GM11168 (cell line): ENCODE data around the gene DECR2.

Source experiments
- in situ Hi-C: fragments of 300-500 bp; cut with MboI; formaldehyde crosslinking; loops from one replicate; pipeline ENCODE4 v1.12.0; 2022; ENCODE audit warnings: low sequenced_read_pairs; ENCODE audit not compliant: unreplicated experiment

DECR2 gene

GRCh38 chr16:426115-426905 lies 24.6 kb downstream of the DECR2 start:
- in situ Hi-C loops = no loop called here

GRCh38 chr16:426906-427249 lies 25.2 kb downstream of the DECR2 start:
- in situ Hi-C loops = no loop called here

GRCh38 chr16:427250-427649 lies 25.6 kb downstream of the DECR2 start:
- in situ Hi-C loops = no loop called here

- in situ Hi-C loops = no loop called here
These were observed 29.2 kb downstream of the DECR2 start for GRCh38 chr16:430904-431303.

GRCh38 chr16:440627-441026 lies 38.9 kb downstream of the DECR2 start:
- in situ Hi-C loops = no loop called here

- in situ Hi-C loops = no loop called here
These were observed 39.8 kb downstream of the DECR2 start for GRCh38 chr16:441447-441846.

- in situ Hi-C loops = no loop called here
These were observed 41.3 kb downstream of the DECR2 start for GRCh38 chr16:442976-443375.

GRCh38 chr16:444027-444426 lies 42.3 kb downstream of the DECR2 start:
- in situ Hi-C loops = no loop called here

GRCh38 chr16:445566-445965 lies 43.9 kb downstream of the DECR2 start:
- in situ Hi-C loops = no loop called here

- in situ Hi-C loops = no loop called here
These were observed 48.7 kb downstream of the DECR2 start for GRCh38 chr16:450385-450784.

GRCh38 chr16:450785-451512 lies 49.3 kb downstream of the DECR2 start:
- in situ Hi-C loops = no loop called here

GRCh38 chr16:454397-454940 lies 52.8 kb downstream of the DECR2 start:
- in situ Hi-C loops = no loop called here

GRCh38 chr16:455453-455852 lies 53.8 kb downstream of the DECR2 start:
- in situ Hi-C loops = no loop called here

GRCh38 chr16:456891-457483 lies 55.3 kb downstream of the DECR2 start:
- in situ Hi-C loops = no loop called here

- in situ Hi-C loops = no loop called here
These were observed 56.2 kb downstream of the DECR2 start for GRCh38 chr16:457732-458400.

- in situ Hi-C loops = no loop called here
These were observed 58.1 kb downstream of the DECR2 start for GRCh38 chr16:459761-460160.

GRCh38 chr16:460787-461186 lies 59.1 kb downstream of the DECR2 start:
- in situ Hi-C loops = no loop called here
